GM21528 (cell line): Measurements from ENCODE around the gene POLK.

Experiments used
- ATAC-seq: cut with Tn5 transposase; IDR thresholded peaks from one replicate; pipeline ENCODE4 v1.9.1; 2021; ENCODE audit warnings: mild to moderate bottlenecking, moderate library complexity; ENCODE audit not compliant: unreplicated experiment, low FRiP score

POLK gene

GRCh38 chr5:75639535-75640311 lies 128.0 kb downstream of the POLK start:
- ATAC-seq, result no peak

DNA sequence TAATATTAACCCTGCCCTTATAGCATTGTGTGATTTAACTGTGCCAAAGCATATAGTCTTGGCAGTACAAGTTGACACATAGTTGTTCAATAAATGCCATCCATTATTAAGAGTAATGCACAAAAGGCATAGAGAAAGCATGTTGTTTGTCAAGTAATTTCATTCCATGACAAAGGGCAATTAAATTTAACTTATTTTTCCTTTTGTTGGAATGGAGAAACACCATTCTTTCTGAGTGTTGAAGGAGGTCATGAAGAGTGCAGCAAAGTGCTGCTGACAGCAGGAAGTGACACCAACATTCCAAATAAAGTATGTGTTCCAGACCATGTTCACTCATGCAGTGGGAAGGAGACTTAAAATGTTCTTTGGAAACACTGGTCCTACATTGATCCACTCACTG lies 128.7 kb downstream of the POLK start:
- no peak for ATAC-seq

DNA sequence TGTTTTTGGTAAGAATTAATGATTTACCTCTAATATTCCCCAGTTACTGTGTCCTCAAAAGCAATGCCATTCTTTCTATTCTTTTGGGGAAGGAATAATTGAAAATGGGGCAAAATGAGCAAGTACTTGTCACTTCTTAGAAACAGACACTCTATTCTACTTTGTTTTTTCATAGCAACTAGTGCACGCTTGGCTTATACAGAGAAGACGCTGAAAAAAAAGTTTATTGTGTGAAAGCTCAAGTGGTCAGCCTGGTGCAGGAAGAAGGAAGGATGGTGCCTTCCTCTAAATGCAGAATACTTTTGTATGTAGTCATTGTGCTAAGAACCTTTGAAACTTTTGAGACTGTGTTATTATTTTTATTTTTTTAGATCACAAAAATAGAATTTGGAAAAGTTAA lies 129.1 kb downstream of the POLK start:
- no peak for ATAC-seq

GRCh38 chr5:75648712-75649111 lies 137.0 kb downstream of the POLK start:
- ATAC-seq, result no peak
